WERI-Rb-1 (cell line): ENCODE data around the gene AHRR.

ENCODE experiments used
- DNase-seq: peaks from one replicate; pipeline ENCODE4 v3.0.0-alpha.2; 2020
- H3K27ac ChIP-seq: fragments of 250-450 bp; sonication (Bioruptor Pico); 2 replicates; pipeline ENCODE4 v1.5.1; 2020; ENCODE audit warnings: mild to moderate bottlenecking, moderate library complexity
- H3K27me3 ChIP-seq: fragments of 250-450 bp; sonication (Bioruptor Pico); 2 replicates; pipeline ENCODE4 v1.5.1; 2021; ENCODE audit warnings: mild to moderate bottlenecking, low read depth, moderate library complexity; ENCODE audit not compliant: insufficient read depth, severe bottlenecking
- H3K36me3 ChIP-seq: fragments of 250-450 bp; sonication (Bioruptor Pico); 2 replicates; pipeline ENCODE4 v1.5.1; 2020; ENCODE audit warnings: mild to moderate bottlenecking, moderate library complexity
- H3K4me3 ChIP-seq: 2 replicates; pipeline ENCODE4 v1.5.1; 2011; ENCODE audit warnings: low read depth, mild to moderate bottlenecking, control low read depth, low read length
- H3K9me3 ChIP-seq: fragments of 250-450 bp; sonication (Bioruptor Pico); 2 replicates; pipeline ENCODE4 v1.5.1; 2021; ENCODE audit warnings: mild to moderate bottlenecking, moderate library complexity; ENCODE audit not compliant: severe bottlenecking
- CTCF ChIP-seq: IDR thresholded peaks from 2 replicates; pipeline ENCODE4 v1.5.1; 2011; ENCODE audit warnings: low read depth, mild to moderate bottlenecking, control low read depth, inconsistent platforms, low read length

Gene AHRR

GRCh38 chr5:425714-426113, 104.2 kb downstream of the AHRR start:
- peak; percentile 31; the same call in 1 of the 2 replicates for TF ChIP-seq CTCF
- H3K4me3 ChIP-seq, result no peak overlapping the region
- no peaks in the 10 kb centered on the region for H3K27me3 ChIP-seq
- no peaks in the 10 kb centered on the region for H3K9me3 ChIP-seq
- no peak overlapping the region for H3K27ac ChIP-seq
- no peaks in the 10 kb centered on the region for H3K36me3 ChIP-seq
- DNase-seq, result peak; percentile 34

GRCh38 chr5:426392-426976, 105.0 kb downstream of the AHRR start:
- TF ChIP-seq CTCF, result no peak
- DNase-seq, result no peak
- Histone ChIP-seq H3K36me3 (no peaks in the 10 kb centered on the region), H3K27me3 (no peaks in the 10 kb centered on the region), H3K4me3 (no peak overlapping the region), H3K27ac (no peak overlapping the region), H3K9me3 (no peaks in the 10 kb centered on the region)

GRCh38 chr5:427415-428087, 106.0 kb downstream of the AHRR start:
- TF ChIP-seq CTCF, result no peak
- Histone ChIP-seq H3K9me3 (no peaks in the 10 kb centered on the region), H3K27me3 (no peaks in the 10 kb centered on the region), H3K4me3 (no peak overlapping the region), H3K36me3 (no peaks in the 10 kb centered on the region), H3K27ac (no peak overlapping the region)
- peak; percentile 2 for DNase-seq

- no peaks in the 10 kb centered on the region for H3K36me3 ChIP-seq
- no peak for TF ChIP-seq CTCF
- H3K27ac ChIP-seq, result no peak overlapping the region
Observed at GRCh38 chr5:428219-428618, 106.7 kb downstream of the AHRR start.

GRCh38 chr5:428754-429452, 107.4 kb downstream of the AHRR start:
- DNase-seq, result no peak
- TF ChIP-seq CTCF, result no peak
- H3K27ac ChIP-seq, result no peak overlapping the region
- H3K4me3 ChIP-seq, result no peak overlapping the region
- no peaks in the 10 kb centered on the region for H3K27me3 ChIP-seq
- H3K36me3 ChIP-seq, result no peaks in the 10 kb centered on the region
- H3K9me3 ChIP-seq, result no peaks in the 10 kb centered on the region

More at GRCh38 chr5:428219-428618, 106.7 kb downstream of the AHRR start:
- Histone ChIP-seq H3K4me3 (no peak overlapping the region), H3K9me3 (no peaks in the 10 kb centered on the region), H3K27me3 (no peaks in the 10 kb centered on the region)
- no peak for DNase-seq
